GM12873 (cell line): ENCODE measurements around the gene SLC4A2.

Source experiments
- TF ChIP-seq, protein P1 (sequence below): IDR thresholded peaks from 2 replicates; pipeline ENCODE4 v1.5.1; 2012; ENCODE audit warnings: low read depth, mild to moderate bottlenecking, moderate library complexity, low read length, control low read depth; ENCODE audit not compliant: insufficient read depth; ENCODE audit errors: missing control alignments

Gene SLC4A2

GRCh38 chr7:151053096-151053495 lies 6.3 kb upstream of the SLC4A2 start:
- TF ChIP-seq, protein P1, sequence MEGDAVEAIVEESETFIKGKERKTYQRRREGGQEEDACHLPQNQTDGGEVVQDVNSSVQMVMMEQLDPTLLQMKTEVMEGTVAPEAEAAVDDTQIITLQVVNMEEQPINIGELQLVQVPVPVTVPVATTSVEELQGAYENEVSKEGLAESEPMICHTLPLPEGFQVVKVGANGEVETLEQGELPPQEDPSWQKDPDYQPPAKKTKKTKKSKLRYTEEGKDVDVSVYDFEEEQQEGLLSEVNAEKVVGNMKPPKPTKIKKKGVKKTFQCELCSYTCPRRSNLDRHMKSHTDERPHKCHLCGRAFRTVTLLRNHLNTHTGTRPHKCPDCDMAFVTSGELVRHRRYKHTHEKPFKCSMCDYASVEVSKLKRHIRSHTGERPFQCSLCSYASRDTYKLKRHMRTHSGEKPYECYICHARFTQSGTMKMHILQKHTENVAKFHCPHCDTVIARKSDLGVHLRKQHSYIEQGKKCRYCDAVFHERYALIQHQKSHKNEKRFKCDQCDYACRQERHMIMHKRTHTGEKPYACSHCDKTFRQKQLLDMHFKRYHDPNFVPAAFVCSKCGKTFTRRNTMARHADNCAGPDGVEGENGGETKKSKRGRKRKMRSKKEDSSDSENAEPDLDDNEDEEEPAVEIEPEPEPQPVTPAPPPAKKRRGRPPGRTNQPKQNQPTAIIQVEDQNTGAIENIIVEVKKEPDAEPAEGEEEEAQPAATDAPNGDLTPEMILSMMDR: no peak

- TF ChIP-seq, protein P1: no peak
These were observed 5.6 kb upstream of the SLC4A2 start for GRCh38 chr7:151053751-151054150.

- TF ChIP-seq, protein P1: no peak
These were observed 3.1 kb upstream of the SLC4A2 start for GRCh38 chr7:151056283-151056665.

DNA sequence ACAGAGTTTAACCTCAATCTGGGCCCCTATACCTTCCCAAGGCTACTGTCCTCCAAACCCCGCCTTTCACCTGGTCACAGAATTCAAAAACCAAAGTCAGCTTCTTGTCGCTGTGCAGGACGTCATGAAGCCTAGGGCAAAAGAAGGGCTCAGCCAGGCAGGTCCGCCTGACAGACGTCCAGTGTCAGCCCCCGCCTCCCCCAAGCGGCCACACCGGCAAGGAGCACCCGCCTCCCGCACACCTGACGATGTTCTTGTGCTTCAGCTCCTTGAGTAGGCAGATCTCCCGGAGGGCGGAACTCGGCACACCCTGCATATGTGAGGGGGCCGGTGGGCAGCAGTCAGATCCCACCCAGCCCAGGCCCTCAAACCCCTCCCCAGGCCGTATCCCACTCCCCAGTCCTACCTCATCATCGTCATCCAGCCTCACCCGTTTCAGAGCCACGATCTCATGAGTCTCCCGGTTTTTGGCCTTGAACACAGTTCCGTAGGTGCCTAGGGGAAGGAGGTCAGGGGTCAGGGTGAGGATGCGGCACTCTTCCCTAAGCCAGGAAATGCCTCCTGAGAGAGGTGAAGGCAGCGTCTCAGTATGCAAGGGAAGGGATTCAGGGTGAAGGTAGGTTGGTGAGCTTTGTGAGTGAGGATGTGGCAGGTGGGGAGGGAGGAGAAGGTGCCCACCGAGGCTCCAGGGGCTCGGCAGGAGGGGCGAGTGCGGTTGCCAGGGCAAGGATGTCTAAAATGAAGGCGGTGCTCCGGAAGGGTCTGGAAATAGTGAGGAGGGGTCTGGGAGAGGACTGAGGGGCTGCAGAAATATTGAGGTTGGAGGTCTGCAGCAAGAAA lies 2.5 kb upstream of the SLC4A2 start:
- TF ChIP-seq, protein P1: no peak

GRCh38 chr7:151057506-151057988 lies 1.8 kb upstream of the SLC4A2 start, which contains the start of gene CDK5:
TSS of gene CDK5 (minus strand) at chr7:151057897. CDS start at chr7:151057848, 49 bp downstream.
- TF ChIP-seq, protein P1: no peak

DNA sequence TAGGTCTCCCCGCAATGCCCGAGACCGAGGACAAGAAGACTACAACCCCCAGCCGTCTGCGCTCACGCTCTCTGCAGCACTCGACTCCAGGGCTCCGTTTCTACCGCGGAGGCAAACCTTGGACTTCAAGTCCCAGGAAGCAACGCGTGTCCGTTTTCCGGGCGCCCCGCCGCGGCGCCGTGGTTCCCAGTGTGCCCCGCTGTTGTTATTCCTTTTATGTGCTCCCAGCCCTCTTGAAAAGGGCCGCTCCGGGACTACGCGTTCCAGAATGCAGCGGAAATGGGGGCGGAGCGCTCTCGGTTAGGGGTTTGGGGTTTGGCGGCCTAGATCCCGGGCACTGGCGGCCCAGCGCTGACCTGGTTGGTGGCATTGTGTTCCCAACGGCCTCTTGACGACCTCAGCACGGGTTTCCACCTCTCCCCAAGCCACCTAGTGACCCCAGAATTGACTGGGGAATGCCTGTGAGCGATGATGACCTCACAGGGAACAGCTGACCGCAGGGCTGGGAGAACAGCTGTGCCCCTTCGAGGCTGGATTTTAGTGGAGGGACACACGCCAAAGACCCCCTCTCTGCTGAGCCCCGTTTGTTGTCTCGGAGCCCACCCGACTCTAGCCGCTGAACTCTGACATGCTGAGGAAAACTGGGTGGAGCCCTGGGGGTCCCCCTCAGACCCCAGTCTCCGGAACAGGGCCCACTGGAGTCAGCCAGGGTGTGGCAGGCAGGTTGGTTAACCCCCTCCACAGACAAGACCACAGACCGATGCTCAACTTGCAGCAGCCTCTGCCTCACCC lies 1.2 kb upstream of the SLC4A2 start:
- TF ChIP-seq, protein P1: no peak

DNA sequence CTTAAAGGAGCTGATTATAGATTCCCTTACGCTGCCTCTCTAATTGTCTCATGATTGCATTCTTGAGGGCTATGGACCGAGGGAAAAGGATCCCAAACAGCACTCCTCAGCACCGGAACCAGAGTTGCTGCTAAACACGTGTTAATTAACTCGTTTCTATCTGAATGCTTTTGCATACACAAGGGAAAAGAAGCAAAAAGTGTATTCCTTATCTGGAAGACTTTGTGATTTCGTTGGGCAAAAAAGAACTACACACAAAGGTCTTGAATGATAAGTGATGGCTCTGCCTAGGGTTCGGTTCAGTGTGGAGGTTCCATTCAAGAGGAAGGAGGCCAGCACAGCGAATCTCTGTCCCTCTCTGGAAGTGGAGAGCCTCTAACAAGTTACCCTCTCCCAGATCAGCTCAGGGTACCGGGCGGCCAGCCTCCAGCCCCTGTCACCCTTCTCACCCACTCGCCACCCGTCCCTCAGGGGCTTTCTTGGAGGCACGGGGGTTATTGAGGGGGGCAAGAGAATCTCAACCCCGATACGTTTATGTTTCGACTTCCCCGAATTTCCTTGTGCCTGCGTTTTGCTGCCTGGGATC lies 515 bp upstream of the SLC4A2 start:
- TF ChIP-seq, protein P1: no peak
